Measurements from ENCODE around the gene MROH8. TPM values are rescaled to one million over a fixed set of nuclear protein-coding genes. Genes with fewer than 3 reads are reported as not detected.

The MROH8 gene
- polyA plus RNA-seq, 1 donor (not counting 4 experiments of a cell fraction or from before 2014, with no cell fraction given): 0.39 TPM

DNA sequence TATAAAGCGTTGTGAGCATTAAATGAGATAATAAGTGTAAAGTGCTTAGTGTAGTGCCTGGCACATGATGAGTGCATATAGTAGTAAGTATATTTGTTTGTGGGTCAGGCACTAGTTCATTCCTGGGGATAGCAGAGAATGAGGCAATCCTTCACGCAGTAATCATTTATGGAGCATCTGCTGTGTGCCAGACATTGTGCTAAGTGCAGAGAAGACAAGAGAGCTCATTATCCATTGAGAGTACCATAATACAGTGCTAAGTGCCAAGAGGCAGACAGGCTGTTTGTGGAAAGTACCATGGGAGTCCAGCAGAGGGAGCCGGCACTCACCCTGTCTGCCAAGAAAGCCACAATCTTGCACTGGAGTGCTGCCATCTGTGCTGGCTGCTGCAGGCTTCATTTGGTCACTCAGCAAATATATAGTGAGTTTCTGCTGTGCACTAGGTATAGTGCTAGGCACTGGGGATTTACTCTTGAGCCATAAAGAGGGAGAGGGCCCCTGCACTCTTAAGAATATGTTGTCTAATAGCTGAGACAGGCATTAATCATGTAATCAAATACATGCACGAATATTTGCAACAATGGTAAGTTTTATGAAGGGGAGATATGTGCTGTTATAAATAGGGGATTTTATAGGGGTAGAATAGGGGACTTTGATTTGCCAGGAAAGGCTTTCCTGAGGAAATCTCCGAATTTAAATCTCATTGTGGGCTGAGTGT lies 12.9 kb upstream of the MROH8 start:
- H4K20me1 ChIP-seq (ENCODE audit: control insufficient read depth, extremely low read depth, insufficient read depth, low read length): peaks cover 31% of the 10 kb centered on the region
- DNase-seq (ENCODE audit: low read depth, low spot score) (peak; percentile 42), FAIRE-seq (peak; percentile 32)
- H3K9ac ChIP-seq (ENCODE audit: control insufficient read depth, extremely low read depth, insufficient read depth, low read length): no peak overlapping the region
- peaks cover 0 to 28% of the 10 kb centered on the region in 2 experiments for H3K36me3 ChIP-seq (ENCODE audit: control insufficient read depth in 2 of 2, extremely low read depth in 1 of 2, insufficient read depth in 2 of 2, low read length in 2 of 2)
- H3K27me3 ChIP-seq (ENCODE audit: control insufficient read depth, extremely low read depth, insufficient read depth, low read length): no peaks in the 10 kb centered on the region
- H2AFZ ChIP-seq (ENCODE audit: control insufficient read depth, low read length): no peak overlapping the region
- peaks cover 2% of the 10 kb centered on the region for H3K9me1 ChIP-seq (ENCODE audit: control insufficient read depth, extremely low read depth, insufficient read depth, low read length)
- H3K4me3 ChIP-seq (ENCODE audit: control insufficient read depth in 2 of 3, extremely low read depth in 1 of 3, insufficient read depth in 2 of 3, low read depth in 1 of 3, low read length in 3 of 3): no peak overlapping the region
- H3K79me2 ChIP-seq (ENCODE audit: control insufficient read depth, insufficient read depth, low read length): peaks cover 90% of the 10 kb centered on the region
- no peaks in the 10 kb centered on the region for H3K9me3 ChIP-seq (ENCODE audit: control insufficient read depth, low read depth, low read length)
- TF ChIP-seq, protein P1, sequence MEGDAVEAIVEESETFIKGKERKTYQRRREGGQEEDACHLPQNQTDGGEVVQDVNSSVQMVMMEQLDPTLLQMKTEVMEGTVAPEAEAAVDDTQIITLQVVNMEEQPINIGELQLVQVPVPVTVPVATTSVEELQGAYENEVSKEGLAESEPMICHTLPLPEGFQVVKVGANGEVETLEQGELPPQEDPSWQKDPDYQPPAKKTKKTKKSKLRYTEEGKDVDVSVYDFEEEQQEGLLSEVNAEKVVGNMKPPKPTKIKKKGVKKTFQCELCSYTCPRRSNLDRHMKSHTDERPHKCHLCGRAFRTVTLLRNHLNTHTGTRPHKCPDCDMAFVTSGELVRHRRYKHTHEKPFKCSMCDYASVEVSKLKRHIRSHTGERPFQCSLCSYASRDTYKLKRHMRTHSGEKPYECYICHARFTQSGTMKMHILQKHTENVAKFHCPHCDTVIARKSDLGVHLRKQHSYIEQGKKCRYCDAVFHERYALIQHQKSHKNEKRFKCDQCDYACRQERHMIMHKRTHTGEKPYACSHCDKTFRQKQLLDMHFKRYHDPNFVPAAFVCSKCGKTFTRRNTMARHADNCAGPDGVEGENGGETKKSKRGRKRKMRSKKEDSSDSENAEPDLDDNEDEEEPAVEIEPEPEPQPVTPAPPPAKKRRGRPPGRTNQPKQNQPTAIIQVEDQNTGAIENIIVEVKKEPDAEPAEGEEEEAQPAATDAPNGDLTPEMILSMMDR (optimal IDR thresholded peaks at IDR 0.05 in 1 of 3, IDR thresholded peaks at IDR 0.05 in 1 of 3, conservative IDR thresholded peaks at IDR 0.05 in 1 of 3; ENCODE audit: extremely low read depth in 1 of 3, insufficient read depth in 2 of 3, low read length in 3 of 3): peak; percentile 92 to 96 (median 96)
- no peak for TF ChIP-seq EZH2 (IDR thresholded peaks at IDR 0.05; ENCODE audit: low read length)
- no peak overlapping the region for H3K4me2 ChIP-seq (ENCODE audit: control insufficient read depth, extremely low read depth, insufficient read depth, low read depth, low read length)
- H3K27ac ChIP-seq (ENCODE audit: control insufficient read depth, insufficient read depth, low read length): no peak overlapping the region
- dilution Hi-C loops (cut with MboI; ENCODE audit: extremely low pct_ligation_motif_present, low sequenced_read_pairs): no loop called here
- peaks cover 3% of the 10 kb centered on the region for H3K4me1 ChIP-seq (ENCODE audit: control insufficient read depth, extremely low read depth, insufficient read depth, low read length)

DNA sequence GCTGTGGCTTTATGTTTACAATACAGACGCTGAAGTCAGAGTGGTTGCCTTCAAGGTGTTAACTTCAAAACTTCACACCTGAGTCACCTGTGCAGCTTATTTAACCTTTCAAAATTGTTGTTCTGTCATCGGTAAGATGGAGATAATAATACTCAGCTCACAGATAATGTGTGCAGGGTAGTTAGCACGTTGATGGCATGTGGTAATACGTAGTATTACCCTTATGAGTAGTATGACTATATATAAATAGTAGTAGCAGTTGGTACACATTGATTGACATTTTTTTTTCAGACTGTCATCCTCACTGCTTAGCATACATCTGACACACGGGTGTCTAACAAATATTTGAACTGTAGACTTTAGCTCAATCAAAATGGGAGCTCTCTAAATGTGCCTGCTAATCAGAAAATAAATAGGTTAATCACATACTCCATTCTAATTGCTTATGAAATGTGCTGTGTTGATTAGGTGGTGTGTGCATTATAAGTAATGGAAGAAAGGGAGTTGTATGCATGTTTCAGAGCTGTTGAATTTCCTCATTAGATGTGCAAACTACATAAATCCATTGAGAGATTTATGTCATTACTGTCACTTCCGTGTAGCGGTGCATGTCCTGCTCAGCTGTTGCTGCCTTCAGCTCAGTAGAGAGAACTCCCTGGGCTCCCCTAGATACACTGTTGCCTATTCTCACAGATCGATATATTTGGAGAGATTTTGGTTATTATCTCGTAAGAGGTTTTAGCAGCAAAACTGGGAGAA lies 11.2 kb upstream of the MROH8 start:
- dilution Hi-C loops (cut with MboI; ENCODE audit: extremely low pct_ligation_motif_present, low sequenced_read_pairs): no loop called here
- Histone ChIP-seq H3K4me3 (ENCODE audit: control insufficient read depth in 2 of 3, extremely low read depth in 1 of 3, insufficient read depth in 2 of 3, low read depth in 1 of 3, low read length in 3 of 3) (no peak overlapping the region), H3K27me3 (ENCODE audit: control insufficient read depth, extremely low read depth, insufficient read depth, low read length) (no peaks in the 10 kb centered on the region), H3K27ac (ENCODE audit: control insufficient read depth, insufficient read depth, low read length) (no peak overlapping the region), H3K4me1 (ENCODE audit: control insufficient read depth, extremely low read depth, insufficient read depth, low read length) (peaks cover 3% of the 10 kb centered on the region), H3K9me1 (ENCODE audit: control insufficient read depth, extremely low read depth, insufficient read depth, low read length) (peaks cover 2% of the 10 kb centered on the region), H4K20me1 (ENCODE audit: control insufficient read depth, extremely low read depth, insufficient read depth, low read length) (peaks cover 22% of the 10 kb centered on the region), H3K9ac (ENCODE audit: control insufficient read depth, extremely low read depth, insufficient read depth, low read length) (no peak overlapping the region), H3K79me2 (ENCODE audit: control insufficient read depth, insufficient read depth, low read length) (peaks cover 88% of the 10 kb centered on the region), H3K9me3 (ENCODE audit: control insufficient read depth, low read depth, low read length) (no peaks in the 10 kb centered on the region), H3K4me2 (ENCODE audit: control insufficient read depth, extremely low read depth, insufficient read depth, low read depth, low read length) (no peak overlapping the region), H2AFZ (ENCODE audit: control insufficient read depth, low read length) (no peak overlapping the region), H3K36me3 (ENCODE audit: control insufficient read depth in 2 of 2, extremely low read depth in 1 of 2, insufficient read depth in 2 of 2, low read length in 2 of 2) (peaks cover 6 to 41% of the 10 kb centered on the region in 2 experiments)
- no peak for TF ChIP-seq EZH2 (IDR thresholded peaks at IDR 0.05; ENCODE audit: low read length)
- TF ChIP-seq, protein P1 (optimal IDR thresholded peaks at IDR 0.05 in 1 of 3, IDR thresholded peaks at IDR 0.05 in 1 of 3, conservative IDR thresholded peaks at IDR 0.05 in 1 of 3; ENCODE audit: extremely low read depth in 1 of 3, insufficient read depth in 2 of 3, low read length in 3 of 3): no peak
- no peak for FAIRE-seq
- no peak for DNase-seq (ENCODE audit: low read depth, low spot score)

Data from keratinocyte (primary cell).